Progenitor cell of endocrine pancreas (in vitro differentiated cells): Measurements from ENCODE around the gene USP5. TPM values are rescaled to one million over a fixed set of nuclear protein-coding genes. Genes with fewer than 3 reads are reported as not detected.

ENCODE experiments used
- DNase-seq: peaks from one replicate; pipeline ENCODE4 v3.0.0; 2021; ENCODE audit warnings: low spot score; ENCODE audit not compliant: unreplicated experiment
- H3K27ac Mint-ChIP-seq: 2 replicates; pipeline ENCODE4 v1.8.0; 2021; ENCODE audit warnings: mild to moderate bottlenecking, moderate library complexity, mixed read lengths
- H3K27me3 Mint-ChIP-seq: 2 replicates; pipeline ENCODE4 v1.8.0; 2021; ENCODE audit warnings: mixed read lengths
- H3K36me3 Mint-ChIP-seq: 2 replicates; pipeline ENCODE4 v1.8.0; 2022; ENCODE audit warnings: mixed read lengths; ENCODE audit not compliant: insufficient read depth
- H3K4me1 Mint-ChIP-seq: 2 replicates; pipeline ENCODE4 v1.8.0; 2021; ENCODE audit warnings: low read depth, mixed read lengths
- H3K4me3 Mint-ChIP-seq: 2 replicates; pipeline ENCODE4 v1.8.0; 2021; ENCODE audit warnings: low read depth, mild to moderate bottlenecking, moderate library complexity, mixed read lengths
- H3K9me3 Mint-ChIP-seq: 2 replicates; pipeline ENCODE4 v1.8.0; 2021; ENCODE audit warnings: low read depth, mixed read lengths
- total RNA-seq: library from RNA; stranded (reverse); gene quantifications from 2 replicates; pipeline ENCODE4 v1.2.1, GENCODE V29; 2021
- TF ChIP-seq, protein P1 (sequence below): fragments of 200-600 bp; sonication (generic); IDR thresholded peaks from one replicate; pipeline ENCODE4 v1.5.0; 2021; ENCODE audit warnings: antibody characterized with exemption, mild to moderate bottlenecking; ENCODE audit not compliant: unreplicated experiment

The USP5 gene
- total RNA-seq, 1 donor from 2014 or later, result 185 TPM

DNA sequence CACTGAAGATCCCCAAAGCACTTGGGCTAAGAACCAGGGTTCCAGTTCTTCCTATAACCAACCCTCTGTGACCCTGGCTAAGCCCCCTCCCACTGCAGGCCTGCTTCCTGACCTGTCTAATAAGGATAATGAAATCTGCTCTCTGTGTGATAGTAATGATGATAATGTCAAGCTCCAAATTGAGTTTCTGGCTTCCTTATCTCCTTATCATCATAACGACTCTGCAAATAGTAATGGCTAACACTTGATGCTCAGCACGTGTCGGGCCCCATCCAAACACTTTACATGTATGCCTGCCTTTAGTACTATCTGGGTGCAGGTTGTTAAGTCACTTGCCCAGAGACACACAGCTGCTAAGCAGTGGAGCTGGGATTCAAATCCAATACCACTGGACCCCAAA lies 35.4 kb upstream of the USP5 start:
- H3K4me3 Mint-ChIP-seq, result no peak overlapping the region
- DNase-seq, result no peak
- no peaks in the 10 kb centered on the region for H3K9me3 Mint-ChIP-seq
- H3K36me3 Mint-ChIP-seq, result no peaks in the 10 kb centered on the region
- peaks cover 21% of the 10 kb centered on the region for H3K4me1 Mint-ChIP-seq
- H3K27ac Mint-ChIP-seq, result no peak overlapping the region
- peaks cover 47% of the 10 kb centered on the region for H3K27me3 Mint-ChIP-seq
- TF ChIP-seq, protein P1, sequence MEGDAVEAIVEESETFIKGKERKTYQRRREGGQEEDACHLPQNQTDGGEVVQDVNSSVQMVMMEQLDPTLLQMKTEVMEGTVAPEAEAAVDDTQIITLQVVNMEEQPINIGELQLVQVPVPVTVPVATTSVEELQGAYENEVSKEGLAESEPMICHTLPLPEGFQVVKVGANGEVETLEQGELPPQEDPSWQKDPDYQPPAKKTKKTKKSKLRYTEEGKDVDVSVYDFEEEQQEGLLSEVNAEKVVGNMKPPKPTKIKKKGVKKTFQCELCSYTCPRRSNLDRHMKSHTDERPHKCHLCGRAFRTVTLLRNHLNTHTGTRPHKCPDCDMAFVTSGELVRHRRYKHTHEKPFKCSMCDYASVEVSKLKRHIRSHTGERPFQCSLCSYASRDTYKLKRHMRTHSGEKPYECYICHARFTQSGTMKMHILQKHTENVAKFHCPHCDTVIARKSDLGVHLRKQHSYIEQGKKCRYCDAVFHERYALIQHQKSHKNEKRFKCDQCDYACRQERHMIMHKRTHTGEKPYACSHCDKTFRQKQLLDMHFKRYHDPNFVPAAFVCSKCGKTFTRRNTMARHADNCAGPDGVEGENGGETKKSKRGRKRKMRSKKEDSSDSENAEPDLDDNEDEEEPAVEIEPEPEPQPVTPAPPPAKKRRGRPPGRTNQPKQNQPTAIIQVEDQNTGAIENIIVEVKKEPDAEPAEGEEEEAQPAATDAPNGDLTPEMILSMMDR, result no peak

DNA sequence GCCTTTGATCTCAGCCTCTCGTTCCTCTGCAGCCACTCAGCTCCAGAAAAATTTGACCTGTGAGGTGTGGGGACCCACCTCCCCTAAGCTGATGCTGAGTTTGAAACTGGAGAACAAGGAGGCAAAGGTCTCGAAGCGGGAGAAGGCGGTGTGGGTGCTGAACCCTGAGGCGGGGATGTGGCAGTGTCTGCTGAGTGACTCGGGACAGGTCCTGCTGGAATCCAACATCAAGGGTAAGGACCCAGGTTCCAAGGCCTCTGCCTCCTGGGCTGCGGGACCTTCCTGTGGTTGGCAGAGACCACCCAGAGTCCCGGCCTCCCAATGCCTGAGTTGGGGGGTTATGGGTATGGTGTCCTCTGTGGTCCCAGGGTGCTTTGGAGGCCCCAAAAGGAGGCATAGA lies 34.9 kb upstream of the USP5 start:
- peaks cover 50% of the 10 kb centered on the region for H3K27me3 Mint-ChIP-seq
- TF ChIP-seq, protein P1, result no peak
- no peak overlapping the region for H3K27ac Mint-ChIP-seq
- H3K4me3 Mint-ChIP-seq, result no peak overlapping the region
- no peak for DNase-seq
- H3K9me3 Mint-ChIP-seq, result no peaks in the 10 kb centered on the region
- no peaks in the 10 kb centered on the region for H3K36me3 Mint-ChIP-seq
- peaks cover 24% of the 10 kb centered on the region for H3K4me1 Mint-ChIP-seq

DNA sequence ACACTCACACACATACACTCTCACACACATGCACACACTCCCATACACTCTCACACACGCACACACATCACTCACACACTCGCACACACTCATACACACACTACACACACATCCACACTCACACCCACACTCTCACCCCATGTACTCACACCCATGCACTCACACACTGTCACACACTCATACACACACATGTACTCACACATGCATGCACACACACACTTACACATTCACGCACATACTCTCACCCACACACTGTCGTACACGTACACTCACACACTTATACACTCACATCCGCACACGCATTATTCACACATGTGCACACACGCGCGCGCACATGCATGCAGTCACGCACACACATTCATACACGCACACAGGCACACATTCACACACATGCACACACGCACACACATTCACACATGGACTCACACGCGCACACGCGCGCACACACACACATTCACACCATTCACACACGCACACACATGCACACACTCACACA lies 34.2 kb upstream of the USP5 start:
- Mint-ChIP-seq H3K27ac (no peak overlapping the region), H3K36me3 (no peaks in the 10 kb centered on the region), H3K27me3 (peaks cover 56% of the 10 kb centered on the region), H3K9me3 (no peaks in the 10 kb centered on the region), H3K4me1 (peaks cover 24% of the 10 kb centered on the region), H3K4me3 (no peak overlapping the region)
- TF ChIP-seq, protein P1, result no peak
- no peak for DNase-seq

DNA sequence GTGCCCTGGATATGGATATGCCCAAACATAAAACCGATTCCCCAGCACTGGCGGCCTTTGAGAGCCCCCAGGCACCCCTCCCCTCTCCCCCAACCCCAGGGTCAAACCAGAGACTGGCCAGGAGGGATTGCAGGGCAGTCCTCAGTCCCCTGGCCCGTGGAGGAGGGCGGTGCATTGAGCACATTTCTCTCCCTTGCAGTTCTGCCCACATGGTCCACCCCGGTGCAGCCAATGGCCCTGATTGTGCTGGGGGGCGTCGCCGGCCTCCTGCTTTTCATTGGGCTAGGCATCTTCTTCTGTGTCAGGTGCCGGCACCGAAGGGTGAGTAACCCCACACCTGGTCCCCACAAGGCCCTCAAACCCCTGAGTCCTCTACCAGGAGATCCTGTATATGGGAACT lies 33.7 kb upstream of the USP5 start:
- Mint-ChIP-seq H3K36me3 (no peaks in the 10 kb centered on the region), H3K9me3 (no peaks in the 10 kb centered on the region), H3K27ac (no peak overlapping the region), H3K27me3 (peaks cover 61% of the 10 kb centered on the region), H3K4me1 (peaks cover 24% of the 10 kb centered on the region), H3K4me3 (peak overlapping the region; percentile 17)
- DNase-seq, result no peak
- TF ChIP-seq, protein P1, result no peak

DNA sequence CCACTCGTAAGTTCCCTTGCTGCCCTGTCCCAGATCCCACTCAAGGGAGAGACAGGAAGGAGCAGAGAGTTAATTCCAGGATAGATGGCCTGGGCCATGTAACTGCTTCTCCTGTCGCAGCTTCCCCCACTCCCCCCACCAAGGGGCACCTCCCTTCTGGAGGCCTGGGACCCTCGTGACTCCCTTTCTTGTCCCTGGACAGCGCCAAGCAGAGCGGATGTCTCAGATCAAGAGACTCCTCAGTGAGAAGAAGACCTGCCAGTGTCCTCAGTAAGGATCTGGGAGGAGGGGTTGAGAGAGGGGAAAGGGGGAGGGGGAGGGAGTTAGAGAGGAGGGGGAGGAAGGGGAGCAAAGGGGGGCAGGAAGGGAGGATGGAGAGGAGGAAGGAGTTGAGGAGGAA lies 33.3 kb upstream of the USP5 start:
- Mint-ChIP-seq H3K27me3 (peaks cover 61% of the 10 kb centered on the region), H3K4me3 (peak overlapping the region; percentile 17), H3K4me1 (peaks cover 24% of the 10 kb centered on the region), H3K27ac (peak overlapping the region; percentile 26), H3K36me3 (no peaks in the 10 kb centered on the region), H3K9me3 (no peaks in the 10 kb centered on the region)
- TF ChIP-seq, protein P1, result no peak
- no peak for DNase-seq
